ENCODE measurements around the gene ARL6IP5.

ARL6IP5 gene

DNA sequence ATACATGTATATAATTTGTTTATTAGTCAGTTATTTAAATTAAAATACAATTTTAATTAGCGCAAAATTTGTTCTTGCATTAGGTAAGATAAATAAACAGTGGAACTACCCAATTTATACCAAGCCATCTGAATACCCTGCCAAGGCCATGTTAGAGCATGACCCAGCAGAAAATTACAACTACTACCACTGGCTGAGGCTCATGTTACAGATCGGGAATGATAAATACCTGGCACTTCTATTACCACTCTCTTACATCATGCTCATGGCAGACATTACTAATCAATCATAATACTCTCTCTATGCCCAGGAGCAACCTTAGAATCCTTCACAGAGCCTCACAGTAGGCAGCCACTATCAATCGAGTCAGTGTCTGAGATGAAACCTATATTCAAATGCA, 58.9 kb downstream of the ARL6IP5 start:
- H3K9me3 ChIP-seq (ENCODE audit: insufficient read depth, low read depth, low read length) = no peaks in the 10 kb centered on the region
- no peak overlapping the region for H2BK120ac ChIP-seq (ENCODE audit: insufficient read depth, low read length, poor library complexity)
- H4K12ac ChIP-seq (ENCODE audit: low read depth, low read length) = no peak overlapping the region
- no CpG with 5 or more reads among the region's 3 CpGs for WGBS (ENCODE audit: extremely low coverage, insufficient coverage, insufficient read length)
- H3K36me3 ChIP-seq (ENCODE audit: control insufficient read depth in 1 of 2, insufficient read depth in 2 of 2, low read length in 2 of 2) = no peaks in the 10 kb centered on the region
- H3K23ac ChIP-seq (ENCODE audit: low read length) = no peak overlapping the region
- no peak overlapping the region for H4K8ac ChIP-seq (ENCODE audit: low read depth, low read length)
- H3K4me1 ChIP-seq (ENCODE audit: control insufficient read depth in 1 of 2, insufficient read depth in 2 of 2, low read length in 2 of 2) = no peaks in the 10 kb centered on the region
- no peaks in the 10 kb centered on the region for H3K79me2 ChIP-seq (ENCODE audit: control insufficient read depth, insufficient read depth, low read length, poor library complexity)
- no peak overlapping the region for H3K27ac ChIP-seq (ENCODE audit: low read depth, low read length)
- no peak overlapping the region for H3K4me3 ChIP-seq (ENCODE audit: low read depth, low read length)
- no peak overlapping the region for H2AFZ ChIP-seq (ENCODE audit: insufficient read depth, low read length, poor library complexity)
- no peak overlapping the region for H3K9ac ChIP-seq (ENCODE audit: low read length)
- H3K4ac ChIP-seq (ENCODE audit: low read depth, low read length) = no peak overlapping the region
- no peak overlapping the region for H4K91ac ChIP-seq (ENCODE audit: low read depth, low read length)
- DNase-seq = no peak
- H3K18ac ChIP-seq (ENCODE audit: low read length) = no peak overlapping the region
- H3K79me1 ChIP-seq (ENCODE audit: low read length) = no peaks in the 10 kb centered on the region
- no peak overlapping the region for H2BK5ac ChIP-seq (ENCODE audit: low read depth, low read length, poor library complexity)
- H3K4me2 ChIP-seq (ENCODE audit: low read length) = no peak overlapping the region
- no peaks in the 10 kb centered on the region for H3K27me3 ChIP-seq (ENCODE audit: insufficient read depth, low read length)
- no peak overlapping the region for H2AK5ac ChIP-seq (ENCODE audit: low read length)
- no peak overlapping the region for H2BK12ac ChIP-seq (ENCODE audit: low read length)
- no peak overlapping the region for H3K14ac ChIP-seq (ENCODE audit: low read length)

DNA sequence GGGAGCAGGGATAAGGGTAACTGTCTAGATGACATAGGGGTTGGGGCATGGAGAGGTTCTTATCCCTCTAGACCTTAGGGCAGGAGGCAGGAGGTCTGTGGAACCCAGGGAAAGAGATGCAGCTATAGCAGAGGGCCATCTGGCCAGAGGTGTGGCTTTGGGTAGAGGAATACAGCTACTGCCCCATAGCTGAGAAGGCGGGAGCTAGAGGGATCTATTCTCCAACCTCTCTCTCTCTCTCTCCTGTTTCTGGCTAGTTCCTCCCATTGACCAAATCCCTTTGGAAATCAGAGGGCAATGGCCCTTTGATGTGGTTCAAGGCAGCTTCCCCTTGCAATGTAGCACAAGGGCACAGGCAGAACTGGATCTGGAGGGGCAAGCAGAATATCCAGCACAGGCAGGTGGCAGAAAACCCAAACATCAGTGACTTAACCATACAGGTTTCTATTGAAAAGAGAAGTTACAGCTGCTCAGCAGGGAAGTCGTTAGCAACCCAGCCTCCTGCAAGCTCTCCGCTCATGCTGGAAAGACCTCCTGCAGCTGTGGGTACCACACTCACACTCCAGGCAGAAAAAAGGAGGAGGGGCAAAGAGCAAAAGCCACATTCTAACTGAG, 60.0 kb downstream of the ARL6IP5 start:
- H4K91ac ChIP-seq (ENCODE audit: low read depth, low read length) = no peak overlapping the region
- H3K9me3 ChIP-seq (ENCODE audit: insufficient read depth, low read depth, low read length) = no peaks in the 10 kb centered on the region
- no peak overlapping the region for H2AK5ac ChIP-seq (ENCODE audit: low read length)
- H3K27ac ChIP-seq (ENCODE audit: low read depth, low read length) = no peak overlapping the region
- no peak overlapping the region for H2BK12ac ChIP-seq (ENCODE audit: low read length)
- H2BK120ac ChIP-seq (ENCODE audit: insufficient read depth, low read length, poor library complexity) = no peak overlapping the region
- H4K12ac ChIP-seq (ENCODE audit: low read depth, low read length) = no peak overlapping the region
- no peak overlapping the region for H3K4me2 ChIP-seq (ENCODE audit: low read length)
- H4K8ac ChIP-seq (ENCODE audit: low read depth, low read length) = no peak overlapping the region
- no peaks in the 10 kb centered on the region for H3K36me3 ChIP-seq (ENCODE audit: control insufficient read depth in 1 of 2, insufficient read depth in 2 of 2, low read length in 2 of 2)
- no peak for DNase-seq
- no peak overlapping the region for H3K4ac ChIP-seq (ENCODE audit: low read depth, low read length)
- H3K4me1 ChIP-seq (ENCODE audit: control insufficient read depth in 1 of 2, insufficient read depth in 2 of 2, low read length in 2 of 2) = no peaks in the 10 kb centered on the region
- H3K9ac ChIP-seq (ENCODE audit: low read length) = no peak overlapping the region
- H3K14ac ChIP-seq (ENCODE audit: low read length) = no peak overlapping the region
- no peak overlapping the region for H3K4me3 ChIP-seq (ENCODE audit: low read depth, low read length)
- H2BK5ac ChIP-seq (ENCODE audit: low read depth, low read length, poor library complexity) = no peak overlapping the region
- no peaks in the 10 kb centered on the region for H3K79me2 ChIP-seq (ENCODE audit: control insufficient read depth, insufficient read depth, low read length, poor library complexity)
- H2AFZ ChIP-seq (ENCODE audit: insufficient read depth, low read length, poor library complexity) = no peak overlapping the region
- no peak overlapping the region for H3K23ac ChIP-seq (ENCODE audit: low read length)
- no CpG with 5 or more reads among the region's 3 CpGs for WGBS (ENCODE audit: extremely low coverage, insufficient coverage, insufficient read length)
- no peaks in the 10 kb centered on the region for H3K27me3 ChIP-seq (ENCODE audit: insufficient read depth, low read length)
- no peak overlapping the region for H3K18ac ChIP-seq (ENCODE audit: low read length)
- H3K79me1 ChIP-seq (ENCODE audit: low read length) = no peaks in the 10 kb centered on the region

DNA sequence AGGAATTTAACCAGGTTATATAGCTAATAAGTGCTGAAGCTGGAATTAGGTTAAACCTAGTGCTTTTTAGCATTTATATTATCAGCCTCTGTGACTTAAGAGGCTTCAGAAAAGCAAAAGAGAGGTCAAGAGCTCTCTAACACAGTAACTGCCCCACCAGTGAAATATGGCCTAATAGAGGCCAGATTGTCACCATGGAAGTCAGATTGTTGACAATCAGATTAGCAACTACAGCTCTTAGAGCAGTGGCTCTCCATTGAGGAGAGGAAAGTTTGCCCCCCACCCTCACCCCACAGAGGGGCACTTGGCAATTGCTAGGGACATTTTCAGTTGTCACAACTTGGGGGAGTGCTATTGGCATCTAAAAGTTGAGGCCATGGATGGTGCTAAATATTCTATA, 61.0 kb downstream of the ARL6IP5 start:
- Histone ChIP-seq H3K18ac (ENCODE audit: low read length) (no peak overlapping the region), H3K4me1 (ENCODE audit: control insufficient read depth in 1 of 2, insufficient read depth in 2 of 2, low read length in 2 of 2) (no peaks in the 10 kb centered on the region)

DNA sequence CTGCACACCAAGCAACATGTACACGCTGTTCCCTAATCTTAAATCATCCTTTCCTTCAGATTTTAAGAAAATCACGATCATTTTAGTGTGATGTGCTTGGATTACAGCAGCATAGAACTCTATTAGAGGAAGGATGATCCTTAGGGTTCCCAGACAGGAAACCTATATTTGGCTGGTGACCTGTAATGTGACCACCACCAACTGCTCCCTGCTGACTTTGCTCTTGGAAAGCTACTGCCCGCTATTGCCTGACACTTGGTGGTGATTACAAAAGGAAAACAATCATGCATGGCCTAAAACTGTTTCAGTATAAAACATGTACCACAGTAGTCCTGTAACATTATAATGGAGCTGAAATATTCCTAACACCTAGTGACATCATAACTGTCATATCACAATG, 64.8 kb downstream of the ARL6IP5 start:
- no peak overlapping the region for H3K9ac ChIP-seq (ENCODE audit: low read length)
- no peak overlapping the region for H3K4ac ChIP-seq (ENCODE audit: low read depth, low read length)
- H4K8ac ChIP-seq (ENCODE audit: low read depth, low read length) = no peak overlapping the region
- no peak overlapping the region for H3K4me2 ChIP-seq (ENCODE audit: low read length)
- H3K79me1 ChIP-seq (ENCODE audit: low read length) = no peaks in the 10 kb centered on the region
- no peak overlapping the region for H2BK12ac ChIP-seq (ENCODE audit: low read length)
- no peak overlapping the region for H3K18ac ChIP-seq (ENCODE audit: low read length)
- H2BK5ac ChIP-seq (ENCODE audit: low read depth, low read length, poor library complexity) = no peak overlapping the region
- H3K36me3 ChIP-seq (ENCODE audit: control insufficient read depth in 1 of 2, insufficient read depth in 2 of 2, low read length in 2 of 2) = no peaks in the 10 kb centered on the region
- H3K14ac ChIP-seq (ENCODE audit: low read length) = no peak overlapping the region
- H3K79me2 ChIP-seq (ENCODE audit: control insufficient read depth, insufficient read depth, low read length, poor library complexity) = no peaks in the 10 kb centered on the region
- no peak overlapping the region for H2BK120ac ChIP-seq (ENCODE audit: insufficient read depth, low read length, poor library complexity)
- no peak overlapping the region for H2AFZ ChIP-seq (ENCODE audit: insufficient read depth, low read length, poor library complexity)
- no peak for DNase-seq
- no peak overlapping the region for H4K12ac ChIP-seq (ENCODE audit: low read depth, low read length)
- H4K91ac ChIP-seq (ENCODE audit: low read depth, low read length) = no peak overlapping the region
- no peak overlapping the region for H3K23ac ChIP-seq (ENCODE audit: low read length)
- H3K4me1 ChIP-seq (ENCODE audit: control insufficient read depth in 1 of 2, insufficient read depth in 2 of 2, low read length in 2 of 2) = no peaks in the 10 kb centered on the region
- H3K27ac ChIP-seq (ENCODE audit: low read depth, low read length) = no peak overlapping the region
- no peak overlapping the region for H3K4me3 ChIP-seq (ENCODE audit: low read depth, low read length)
- no CpG with 5 or more reads among the region's 3 CpGs for WGBS (ENCODE audit: extremely low coverage, insufficient coverage, insufficient read length)
- H2AK5ac ChIP-seq (ENCODE audit: low read length) = no peak overlapping the region
- H3K9me3 ChIP-seq (ENCODE audit: insufficient read depth, low read depth, low read length) = no peaks in the 10 kb centered on the region
- no peaks in the 10 kb centered on the region for H3K27me3 ChIP-seq (ENCODE audit: insufficient read depth, low read length)

More for the DNA sequence above, 61.0 kb downstream of the ARL6IP5 start:
- no peaks in the 10 kb centered on the region for H3K79me2 ChIP-seq (ENCODE audit: control insufficient read depth, insufficient read depth, low read length, poor library complexity)
- H4K91ac ChIP-seq (ENCODE audit: low read depth, low read length) = no peak overlapping the region
- no peaks in the 10 kb centered on the region for H3K36me3 ChIP-seq (ENCODE audit: control insufficient read depth in 1 of 2, insufficient read depth in 2 of 2, low read length in 2 of 2)
- H3K27me3 ChIP-seq (ENCODE audit: insufficient read depth, low read length) = no peaks in the 10 kb centered on the region
- H2BK120ac ChIP-seq (ENCODE audit: insufficient read depth, low read length, poor library complexity) = no peak overlapping the region
- H3K4ac ChIP-seq (ENCODE audit: low read depth, low read length) = no peak overlapping the region
- DNase-seq = no peak
- no peaks in the 10 kb centered on the region for H3K9me3 ChIP-seq (ENCODE audit: insufficient read depth, low read depth, low read length)
- H3K4me3 ChIP-seq (ENCODE audit: low read depth, low read length) = no peak overlapping the region
- H2BK5ac ChIP-seq (ENCODE audit: low read depth, low read length, poor library complexity) = no peak overlapping the region
- no peak overlapping the region for H3K14ac ChIP-seq (ENCODE audit: low read length)
- no peak overlapping the region for H4K8ac ChIP-seq (ENCODE audit: low read depth, low read length)
- H2BK12ac ChIP-seq (ENCODE audit: low read length) = no peak overlapping the region
- no peak overlapping the region for H3K23ac ChIP-seq (ENCODE audit: low read length)
- H3K27ac ChIP-seq (ENCODE audit: low read depth, low read length) = no peak overlapping the region
- no peak overlapping the region for H3K9ac ChIP-seq (ENCODE audit: low read length)
- H2AK5ac ChIP-seq (ENCODE audit: low read length) = no peak overlapping the region
- no peak overlapping the region for H3K4me2 ChIP-seq (ENCODE audit: low read length)
- no peaks in the 10 kb centered on the region for H3K79me1 ChIP-seq (ENCODE audit: low read length)
- H2AFZ ChIP-seq (ENCODE audit: insufficient read depth, low read length, poor library complexity) = no peak overlapping the region
- no peak overlapping the region for H4K12ac ChIP-seq (ENCODE audit: low read depth, low read length)

Data from trophoblast cell (in vitro differentiated cells and primary cell).